A549 (cell line): Measurements from ENCODE around the gene VSTM4. TPM values are rescaled to one million over a fixed set of nuclear protein-coding genes. Genes with fewer than 3 reads are reported as not detected.

Experiments used
- ATAC-seq, 2 experiments: fragments of 200-7000 bp in 1 of 2; fragments of >200 bp in 1 of 2; cut with Nextera tagmentation in 1 of 2; cut with Tn5 transposase in 1 of 2; 3 replicates each; pipeline versions ENCODE4 v1.8.0 to v1.9.1; 2018 to 2020; ENCODE audit warnings: mild to moderate bottlenecking in 1 of 2, moderate library complexity in 1 of 2
- CTCF ChIA-PET: fragments of 300-600 bp; sonication (Branson Sonifier 250); formaldehyde crosslinking; extraction: SDS; loops from one replicate; lab custom pipeline; 2021; ENCODE audit warnings: antibody characterized with exemption, inconsistent platforms; lab: Yijun Ruan, JAX
- POLR2A ChIA-PET: fragments of 350-600 bp; formaldehyde crosslinking; extraction: SDS; loops from one replicate; lab custom pipeline; 2021; ENCODE audit warnings: antibody characterized with exemption, inconsistent platforms; lab: Yijun Ruan, JAX
- DNase-seq, 2 experiments: peaks; one replicate each; pipeline versions ENCODE4 v3.0.0 to v3.0.0-alpha.2; 2011 to 2016; ENCODE audit warnings: low read depth in 1 of 2, low spot score in 1 of 2
- FAIRE-seq: peaks from 2 replicates; lab custom pipeline; 2011; peaks lifted over from hg19 to GRCh38; lab: Jason Lieb, UNC
- H3K27ac ChIP-seq, 2 experiments: fragments of >200 bp; sonication (Bioruptor Twin); formaldehyde crosslinking; 3 replicates each; pipeline ENCODE4 v1.5.1; 2016 to 2017
- H3K4me1 ChIP-seq: fragments of >200 bp; sonication (Bioruptor Twin); formaldehyde crosslinking; 3 replicates; pipeline ENCODE4 v1.6.1; 2016
- H3K4me2 ChIP-seq: fragments of >200 bp; sonication (Bioruptor Twin); formaldehyde crosslinking; 3 replicates; pipeline ENCODE4 v1.6.1; 2016
- H3K4me3 ChIP-seq: fragments of >200 bp; sonication (Bioruptor Twin); formaldehyde crosslinking; 3 replicates; pipeline ENCODE4 v1.5.1; 2016
- H3K9me3 ChIP-seq: fragments of >200 bp; sonication (Bioruptor Twin); formaldehyde crosslinking; 3 replicates; pipeline ENCODE4 v1.6.1; 2016
- ATOH8 ChIP-seq: fragments of 250-450 bp; sonication (Bioruptor Pico); IDR thresholded peaks from 2 replicates; pipeline ENCODE4 v1.5.0; 2020; ENCODE audit warnings: low read depth, mild to moderate bottlenecking, moderate library complexity
- BHLHE40 ChIP-seq: IDR thresholded peaks from 2 replicates; pipeline ENCODE4 v1.6.1; 2012; ENCODE audit warnings: low read depth, low read length, inconsistent platforms
- CBX8 ChIP-seq: fragments of 200-600 bp; sonication (generic); IDR thresholded peaks from 2 replicates; pipeline ENCODE4 v1.6.1; 2016
- CEBPB ChIP-seq, 2 experiments: fragments of >200 bp in 1 of 2; sonication (Bioruptor Twin) in 1 of 2; formaldehyde crosslinking in 1 of 2; IDR thresholded peaks; 2 replicates each; pipeline ENCODE4 v1.6.1; 2012 to 2016
- CHD2 ChIP-seq: fragments of 150-350 bp; IDR thresholded peaks from 2 replicates; pipeline ENCODE4 v1.6.1; 2014; ENCODE audit warnings: low read length; ENCODE audit not compliant: partially characterized antibody
- EHF ChIP-seq: fragments of 250-450 bp; sonication (Bioruptor Pico); IDR thresholded peaks from 2 replicates; pipeline ENCODE4 v1.5.0; 2020; ENCODE audit warnings: mild to moderate bottlenecking
- HES2 ChIP-seq: fragments of >200 bp; sonication (Bioruptor Twin); formaldehyde crosslinking; IDR thresholded peaks from 2 replicates; pipeline ENCODE4 v1.6.1; 2016
- HMGXB4 ChIP-seq: fragments of 250-450 bp; sonication (Bioruptor Pico); IDR thresholded peaks from 2 replicates; pipeline ENCODE4 v1.5.0; 2021; ENCODE audit warnings: mild to moderate bottlenecking, moderate library complexity, borderline replicate concordance
- JUN ChIP-seq, 2 experiments: fragments of >200 bp; sonication (Bioruptor Twin); formaldehyde crosslinking; IDR thresholded peaks; 2 replicates in 1 of 2; 3 replicates in 1 of 2; pipeline ENCODE4 v1.6.1; 2016 to 2017
- KDM5A ChIP-seq: fragments of 200-600 bp; sonication (generic); IDR thresholded peaks from 2 replicates; pipeline ENCODE4 v1.6.1; 2016; ENCODE audit warnings: antibody characterized with exemption, mild to moderate bottlenecking
- MAFK ChIP-seq: fragments of 450-650 bp; IDR thresholded peaks from 2 replicates; pipeline ENCODE4 v1.6.1; 2014; ENCODE audit not compliant: partially characterized antibody
- MAZ ChIP-seq: fragments of 150-350 bp; IDR thresholded peaks from 2 replicates; pipeline ENCODE4 v1.6.1; 2014; ENCODE audit warnings: antibody characterized with exemption, low read depth, low read length, borderline replicate concordance
- MYC ChIP-seq: IDR thresholded peaks from 2 replicates; pipeline ENCODE4 v1.6.1; 2012; ENCODE audit warnings: mild to moderate bottlenecking, inconsistent platforms, low read length, improper control_type of control experiment, borderline replicate concordance
- PBX3 ChIP-seq: IDR thresholded peaks from 2 replicates; pipeline ENCODE4 v1.6.1; 2012
- PHF8 ChIP-seq: fragments of 200-600 bp; sonication (generic); IDR thresholded peaks from 2 replicates; pipeline ENCODE4 v1.6.1; 2016; ENCODE audit warnings: low read depth, mild to moderate bottlenecking, antibody characterized with exemption, moderate library complexity, borderline replicate concordance
- RAD21 ChIP-seq, 2 experiments: fragments of >200 bp in 1 of 2; sonication (Bioruptor Twin) in 1 of 2; formaldehyde crosslinking in 1 of 2; IDR thresholded peaks in 1 of 2; conservative IDR thresholded peaks in 1 of 2; 2 replicates in 1 of 2; 3 replicates in 1 of 2; pipeline ENCODE4 v1.6.1; 2012 to 2018; ENCODE audit warnings: inconsistent platforms in 1 of 2
- RARB ChIP-seq: fragments of 250-450 bp; sonication (Bioruptor Pico); IDR thresholded peaks from 2 replicates; pipeline ENCODE4 v1.8.0; 2021; ENCODE audit warnings: mild to moderate bottlenecking, moderate library complexity
- RCOR1 ChIP-seq: fragments of 150-350 bp; IDR thresholded peaks from 2 replicates; pipeline ENCODE4 v1.6.1; 2014; ENCODE audit warnings: antibody characterized with exemption, low read length, low read depth
- REST ChIP-seq: fragments of 200-600 bp; sonication (generic); IDR thresholded peaks from 2 replicates; pipeline ENCODE4 v1.6.1; 2016; ENCODE audit warnings: antibody characterized with exemption, mild to moderate bottlenecking, moderate library complexity
- RFX5 ChIP-seq: fragments of 450-650 bp; IDR thresholded peaks from 2 replicates; pipeline ENCODE4 v1.7.1; 2014; ENCODE audit warnings: antibody characterized with exemption, mild to moderate bottlenecking, moderate library complexity
- RNF2 ChIP-seq: fragments of 200-600 bp; sonication (generic); IDR thresholded peaks from 2 replicates; pipeline ENCODE4 v1.6.1; 2016; ENCODE audit warnings: low read depth, mild to moderate bottlenecking, antibody characterized with exemption, moderate library complexity, borderline replicate concordance
- SMC3 ChIP-seq: fragments of >200 bp; sonication (Bioruptor Twin); formaldehyde crosslinking; IDR thresholded peaks from 3 replicates; pipeline ENCODE4 v1.6.1; 2018; ENCODE audit warnings: inconsistent platforms
- TFCP2L1 ChIP-seq: fragments of 250-450 bp; sonication (Bioruptor Pico); IDR thresholded peaks from 2 replicates; pipeline ENCODE4 v1.5.0; 2021; ENCODE audit warnings: mild to moderate bottlenecking
- ZC3H11A ChIP-seq: fragments of 450-650 bp; IDR thresholded peaks from 2 replicates; pipeline ENCODE4 v1.6.1; 2014; ENCODE audit warnings: antibody characterized with exemption, mild to moderate bottlenecking
- WGBS: methylation state at CpG from one replicate; pipeline ENCODE4 v1.1.6; 2017; ENCODE audit errors: missing lambda C conversion rate; 5-methylcytosine and 5-hydroxymethylcytosine counted together
- polyA plus RNA-seq, 4 experiments: library from polyadenylated mRNA; depleted of rRNA in 3 of 4; stranded (reverse); fragments of >200 nt; fragmentation: RNase III in 1 of 4; extraction: RNeasy Plus Mini Kit Qiagen cat#74134 plus additional on column Dnase treatment in 1 of 4; gene quantifications; 2 replicates in 3 of 4; 3 replicates in 1 of 4; pipeline ENCODE4 v1.2.3, GENCODE V29; 2011 to 2017

The VSTM4 gene
- polyA plus RNA-seq, 2 of the 4 experiments (the other 2 are of a cell fraction) = 0.18 to 0.53 TPM

GRCh38 chr10:49007129-49007528, 108.2 kb downstream of the VSTM4 start:
- H3K4me3 ChIP-seq = no peak overlapping the region
- H3K27ac ChIP-seq = no peak overlapping the region
- FAIRE-seq (no peak), ATAC-seq (no peak), DNase-seq (no peak)
- no peaks in the 10 kb centered on the region for H3K9me3 ChIP-seq
- 25% methylated on average over 5 of the region's 5 CpGs for WGBS
- H3K4me2 ChIP-seq = no peak overlapping the region
- ChIA-PET CTCF (interaction anchor here (1.1 to 1.6 kb wide), 2 partner anchors 8 to 9 kb away, joined by 3 to 4 read pairs; no protein-coding TSS in a partner anchor), POLR2A (no interaction called here)
- no peaks in the 10 kb centered on the region for H3K4me1 ChIP-seq
- TF ChIP-seq ATOH8 (CRISPR knock-in tag) (no peak), RFX5 (no peak), HMGXB4 (no peak), TFCP2L1 (CRISPR knock-in tag) (no peak), RARB (CRISPR knock-in tag) (no peak), MYC (no peak), JUN (IDR thresholded peaks at IDR 0.05) (no peak), PBX3 (no peak), MAFK (no peak), RAD21 (conservative IDR thresholded peaks at IDR 0.05 in 1 of 2, IDR thresholded peaks at IDR 0.05 in 1 of 2) (no peak), MAZ (no peak), PHF8 (no peak), CHD2 (no peak), SMC3 (no peak), BHLHE40 (no peak), REST (no peak)

GRCh38 chr10:49005270-49005669, 110.1 kb downstream of the VSTM4 start:
- FAIRE-seq = no peak
- POLR2A ChIA-PET = no interaction called here

More at GRCh38 chr10:49005270-49005669, 110.1 kb downstream of the VSTM4 start:
- no peak for TF ChIP-seq ZC3H11A
- no peak for TF ChIP-seq HMGXB4
- TF ChIP-seq CHD2 = no peak
- TF ChIP-seq MAFK = no peak
- TF ChIP-seq CBX8 = no peak
- TF ChIP-seq CEBPB (IDR thresholded peaks at IDR 0.05) = no peak
- no peak for TF ChIP-seq RNF2
- no peak for TF ChIP-seq EHF (CRISPR knock-in tag)
- no peak for TF ChIP-seq KDM5A
- TF ChIP-seq SMC3 = no peak
- no peak for TF ChIP-seq HES2
- TF ChIP-seq RCOR1 = no peak
- TF ChIP-seq, all 56 proteins: peak for 0
- CTCF ChIA-PET = no interaction called here
- DNase-seq (no peak), ATAC-seq (no peak)
- H3K4me3 ChIP-seq = no peak overlapping the region
- no peaks in the 10 kb centered on the region for H3K9me3 ChIP-seq
- H3K27ac ChIP-seq = no peak overlapping the region
- no peak overlapping the region for H3K4me2 ChIP-seq
- no peaks in the 10 kb centered on the region for H3K4me1 ChIP-seq
- WGBS = 31% methylated on average over 5 of the region's 5 CpGs
